Gastroesophageal sphincter (tissue), 4 donors: Measurements from ENCODE around the gene PCBP4. TPM values are rescaled to one million over a fixed set of nuclear protein-coding genes. Genes with fewer than 3 reads are reported as not detected.
A peak's percentile ranks its signal among the peaks of the same experiment; 100 is the strongest.

ENCODE experiments used
- ATAC-seq: fragments of 150-250 bp; one replicate; pipeline ENCODE4 v1.9.1; 2016; ENCODE audit warnings: mild to moderate bottlenecking, moderate library complexity
- H3K27ac ChIP-seq, 4 donors: fragments of 200-600 bp; sonication (generic) in 3 of 4; 1 replicate in 3 of 4; 2 replicates in 1 of 4; pipeline ENCODE4 v1.5.1; 2016 to 2019
- H3K27me3 ChIP-seq: fragments of 200-600 bp; sonication (generic); one replicate; pipeline ENCODE4 v1.5.1; 2019
- H3K36me3 ChIP-seq, 2 donors: fragments of 200-600 bp; sonication (generic); one replicate each; pipeline ENCODE4 v1.5.1; 2019; ENCODE audit warnings: control low read depth in 1 of 2
- H3K4me1 ChIP-seq, 3 donors: fragments of 200-600 bp; sonication (generic); 1 replicate in 2 of 3; 2 replicates in 1 of 3; pipeline ENCODE4 v1.5.1; 2016 to 2019; ENCODE audit warnings: control low read depth in 2 of 3
- H3K4me3 ChIP-seq, 2 donors: fragments of 200-600 bp; sonication (generic); one replicate each; pipeline ENCODE4 v1.5.1; 2019; ENCODE audit warnings: mild to moderate bottlenecking in 1 of 2, moderate library complexity in 1 of 2
- H3K9me3 ChIP-seq, 3 donors: fragments of 200-600 bp; sonication (generic); one replicate each; pipeline ENCODE4 v1.5.1; 2017 to 2019; ENCODE audit warnings: control low read depth in 2 of 3
- EP300 ChIP-seq: sonication (generic); formaldehyde crosslinking; IDR thresholded peaks from one replicate; pipeline ENCODE4 v1.6.1; 2017; ENCODE audit warnings: antibody characterized with exemption, mild to moderate bottlenecking
- POLR2A ChIP-seq, 2 donors: fragments of 450-650 bp; IDR thresholded peaks; one replicate each; pipeline ENCODE4 v1.6.1; 2017; ENCODE audit warnings: antibody characterized with exemption in 2 of 2, mild to moderate bottlenecking in 2 of 2, moderate library complexity in 1 of 2
- POLR2AphosphoS5 ChIP-seq: sonication (generic); formaldehyde crosslinking; IDR thresholded peaks from one replicate; pipeline ENCODE4 v1.6.1; 2017; ENCODE audit warnings: antibody characterized with exemption
- WGBS, 2 donors: methylation state at CpG; one replicate each; pipeline ENCODE4 v1.1.5; 2018; ENCODE audit warnings: low coverage in 1 of 2; 5-methylcytosine and 5-hydroxymethylcytosine counted together
- total RNA-seq, 4 donors: library from RNA; depleted of rRNA; stranded (reverse); fragments of >200 nt; gene quantifications; one replicate each; pipeline ENCODE4 v1.1.0, GENCODE V29; 2016
- TF ChIP-seq, protein P1 (sequence below), 4 experiments: fragments of 200-600 bp in 2 of 4; fragments of 450-650 bp in 2 of 4; sonication (generic) in 1 of 4; IDR thresholded peaks; one replicate each; pipeline ENCODE4 v1.5.1; 2017 to 2019; ENCODE audit warnings: antibody characterized with exemption in 4 of 4, mild to moderate bottlenecking in 2 of 4, moderate library complexity in 2 of 4

PCBP4 gene
- total RNA-seq, 4 donors from 2014 or later, result 80.7 to 335 (median 186) TPM

DNA sequence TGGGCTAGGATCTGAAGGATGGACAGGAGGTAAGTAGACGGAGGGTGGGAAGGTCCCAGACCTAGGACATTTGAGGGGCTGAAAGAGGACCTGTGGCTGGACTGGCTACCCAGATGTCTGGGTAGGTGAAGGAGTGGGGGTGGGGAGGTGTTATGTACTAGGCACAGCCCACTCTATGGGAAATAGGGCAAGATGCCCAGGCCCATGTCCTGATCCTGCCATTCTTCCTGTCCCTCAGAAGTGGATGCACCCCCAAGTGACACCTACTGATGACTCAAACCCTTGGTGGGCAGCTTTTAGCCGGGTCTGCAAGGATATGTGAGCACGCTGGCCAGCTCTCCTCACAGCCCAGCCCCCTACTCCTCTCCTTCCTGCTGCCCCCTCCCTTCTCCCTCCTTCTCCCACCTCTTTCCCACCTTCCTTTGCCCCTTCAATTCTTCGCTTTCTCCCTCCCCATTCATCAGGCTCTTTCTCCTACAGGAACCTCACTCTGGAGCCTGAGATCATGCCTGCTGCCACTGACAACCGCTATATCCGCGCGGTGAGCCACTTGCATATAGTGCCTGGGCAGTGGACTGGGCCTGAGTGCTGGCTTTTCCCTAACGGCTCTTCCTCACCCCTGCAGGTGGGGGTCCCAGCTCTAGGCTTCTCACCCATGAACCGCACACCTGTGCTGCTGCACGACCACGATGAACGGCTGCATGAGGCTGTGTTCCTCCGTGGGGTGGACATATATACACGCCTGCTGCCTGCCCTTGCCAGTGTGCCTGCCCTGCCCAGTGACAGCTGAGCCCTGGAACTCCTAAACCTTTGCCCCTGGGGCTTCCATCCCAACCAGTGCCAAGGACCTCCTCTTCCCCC is 21.3 kb upstream of the PCBP4 start:
- Histone ChIP-seq H3K9me3 (no peaks in the 10 kb centered on the region), H3K4me3 (no peak overlapping the region), H3K4me1 (peaks cover 0 to 43% (median 7%) of the 10 kb centered on the region in 3 donors), H3K27me3 (no peaks in the 10 kb centered on the region), H3K27ac (peak overlapping the region in 1 of 4 donors; percentile 54), H3K36me3 (peaks cover 0 to 25% of the 10 kb centered on the region in 2 donors)
- no peak for ATAC-seq
- TF ChIP-seq, protein P1, sequence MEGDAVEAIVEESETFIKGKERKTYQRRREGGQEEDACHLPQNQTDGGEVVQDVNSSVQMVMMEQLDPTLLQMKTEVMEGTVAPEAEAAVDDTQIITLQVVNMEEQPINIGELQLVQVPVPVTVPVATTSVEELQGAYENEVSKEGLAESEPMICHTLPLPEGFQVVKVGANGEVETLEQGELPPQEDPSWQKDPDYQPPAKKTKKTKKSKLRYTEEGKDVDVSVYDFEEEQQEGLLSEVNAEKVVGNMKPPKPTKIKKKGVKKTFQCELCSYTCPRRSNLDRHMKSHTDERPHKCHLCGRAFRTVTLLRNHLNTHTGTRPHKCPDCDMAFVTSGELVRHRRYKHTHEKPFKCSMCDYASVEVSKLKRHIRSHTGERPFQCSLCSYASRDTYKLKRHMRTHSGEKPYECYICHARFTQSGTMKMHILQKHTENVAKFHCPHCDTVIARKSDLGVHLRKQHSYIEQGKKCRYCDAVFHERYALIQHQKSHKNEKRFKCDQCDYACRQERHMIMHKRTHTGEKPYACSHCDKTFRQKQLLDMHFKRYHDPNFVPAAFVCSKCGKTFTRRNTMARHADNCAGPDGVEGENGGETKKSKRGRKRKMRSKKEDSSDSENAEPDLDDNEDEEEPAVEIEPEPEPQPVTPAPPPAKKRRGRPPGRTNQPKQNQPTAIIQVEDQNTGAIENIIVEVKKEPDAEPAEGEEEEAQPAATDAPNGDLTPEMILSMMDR (IDR thresholded peaks at IDR 0.05), result no peak
- TF ChIP-seq POLR2AphosphoS5 (no peak), POLR2A (IDR thresholded peaks at IDR 0.05) (no peak), EP300 (no peak)
- WGBS, 2 donors, result 71 to 76% methylated on average over 12 to 14 of the region's 15 CpGs

DNA sequence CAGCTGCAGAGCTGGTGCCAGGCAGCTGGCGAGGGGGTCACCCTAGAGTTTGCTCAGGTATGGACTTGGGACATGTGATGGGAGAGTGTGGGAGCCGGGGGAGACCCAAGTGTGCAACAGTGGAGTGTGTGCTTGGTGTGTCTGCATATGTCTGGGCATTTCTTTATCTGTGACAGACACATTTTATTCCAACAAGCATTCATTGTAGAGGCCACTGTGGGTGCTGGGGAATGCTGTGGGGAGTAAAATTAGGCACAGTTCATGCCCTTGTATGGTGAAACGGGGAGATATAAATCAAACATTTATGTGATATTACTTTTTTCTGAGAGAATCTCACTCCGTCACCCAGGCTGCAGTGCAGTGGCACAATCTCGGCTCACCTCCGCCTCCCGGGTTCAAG is 20.3 kb upstream of the PCBP4 start:
- Histone ChIP-seq H3K27ac (no peak overlapping the region), H3K36me3 (peaks cover 0 to 16% of the 10 kb centered on the region in 2 donors), H3K4me1 (peaks cover 0 to 44% (median 9%) of the 10 kb centered on the region in 3 donors), H3K4me3 (no peak overlapping the region), H3K27me3 (no peaks in the 10 kb centered on the region), H3K9me3 (no peaks in the 10 kb centered on the region)
- 85 to 100% methylated on average over 2 to 6 of the region's 7 CpGs for WGBS, 2 donors
- ATAC-seq, result no peak
- TF ChIP-seq, protein P1 (IDR thresholded peaks at IDR 0.05), result no peak
- TF ChIP-seq EP300 (no peak), POLR2AphosphoS5 (no peak), POLR2A (IDR thresholded peaks at IDR 0.05) (no peak)

DNA sequence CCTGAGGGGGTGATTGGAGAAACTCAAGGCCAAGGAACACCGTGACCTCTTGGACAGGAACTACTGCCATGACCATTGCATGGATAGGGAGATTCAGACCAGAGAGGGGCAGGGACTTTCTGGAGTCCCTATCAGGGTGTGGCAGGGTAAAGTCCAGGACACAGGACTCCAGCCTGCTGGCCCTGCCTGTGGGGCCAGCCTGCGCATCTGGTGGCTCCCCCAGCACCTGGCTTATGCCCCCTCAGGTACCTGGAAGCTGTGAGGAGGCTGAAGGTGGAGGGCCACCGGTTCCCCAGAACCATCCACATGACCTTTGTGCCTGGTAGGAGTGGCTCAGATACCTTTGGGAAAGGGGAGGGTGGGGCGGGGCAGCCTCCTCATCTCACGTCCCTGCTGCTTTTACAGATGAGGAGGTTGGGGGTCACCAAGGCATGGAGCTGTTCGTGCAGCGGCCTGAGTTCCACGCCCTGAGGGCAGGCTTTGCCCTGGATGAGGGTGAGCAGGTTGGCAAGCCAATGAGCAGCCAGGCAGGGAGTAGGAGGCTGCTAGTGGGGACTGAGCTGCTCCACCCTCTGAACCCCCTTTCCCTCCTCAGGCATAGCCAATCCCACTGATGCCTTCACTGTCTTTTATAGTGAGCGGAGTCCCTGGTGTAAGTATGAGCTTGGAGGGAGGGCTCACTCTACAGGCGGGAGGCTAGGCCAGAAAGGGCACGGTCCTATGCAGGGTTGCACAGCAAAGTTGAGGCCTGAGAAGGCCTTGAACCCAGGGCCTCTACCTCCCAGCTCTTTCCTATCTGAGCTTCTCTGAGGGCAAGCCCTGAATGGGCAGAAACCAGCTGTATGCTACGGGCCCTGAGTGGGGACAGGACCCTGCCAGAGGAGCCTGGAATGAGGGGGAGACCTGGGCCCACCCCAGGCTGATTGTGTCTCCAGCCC is 19.0 kb upstream of the PCBP4 start:
- WGBS, 2 donors, result 100% methylated on average over 1 of the region's 12 CpGs; no CpG with 5 or more reads in 1 of the 2 donors
- Histone ChIP-seq H3K4me1 (peaks cover 0 to 50% (median 16%) of the 10 kb centered on the region in 3 donors), H3K36me3 (peaks cover 0 to 3% of the 10 kb centered on the region in 2 donors), H3K9me3 (no peaks in the 10 kb centered on the region), H3K27me3 (no peaks in the 10 kb centered on the region), H3K27ac (no peak overlapping the region), H3K4me3 (no peak overlapping the region)
- ATAC-seq, result no peak
- TF ChIP-seq, protein P1 (IDR thresholded peaks at IDR 0.05), result no peak
- TF ChIP-seq POLR2A (IDR thresholded peaks at IDR 0.05) (no peak), EP300 (no peak), POLR2AphosphoS5 (no peak)

DNA sequence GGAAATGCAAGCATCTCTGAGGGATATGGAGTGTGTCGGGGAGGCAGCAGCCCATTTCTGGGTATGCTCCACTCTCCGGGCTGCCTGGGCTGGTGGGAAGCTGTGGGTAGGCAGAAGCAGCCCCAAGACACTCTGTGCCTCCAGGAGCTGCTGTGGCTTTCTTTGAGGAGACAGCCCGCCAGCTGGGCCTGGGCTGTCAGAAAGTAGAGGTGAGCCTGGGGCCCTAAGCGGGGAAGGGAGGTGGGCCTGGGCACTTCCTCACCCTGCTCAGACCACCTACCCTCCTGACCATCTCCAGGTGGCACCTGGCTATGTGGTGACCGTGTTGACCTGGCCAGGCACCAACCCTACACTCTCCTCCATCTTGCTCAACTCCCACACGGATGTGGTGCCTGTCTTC is 17.8 kb upstream of the PCBP4 start:
- Histone ChIP-seq H3K4me3 (no peak overlapping the region), H3K9me3 (no peaks in the 10 kb centered on the region), H3K36me3 (peaks cover 0 to 10% of the 10 kb centered on the region in 2 donors), H3K27me3 (no peaks in the 10 kb centered on the region), H3K4me1 (peaks cover 0 to 48% (median 16%) of the 10 kb centered on the region in 3 donors), H3K27ac (peak overlapping the region in 1 of 4 donors; percentile 1)
- ATAC-seq, result no peak
- 86 to 100% methylated on average over 1 to 2 of the region's 6 CpGs for WGBS, 2 donors
- TF ChIP-seq EP300 (no peak), POLR2A (IDR thresholded peaks at IDR 0.05) (no peak), POLR2AphosphoS5 (no peak)
- TF ChIP-seq, protein P1 (IDR thresholded peaks at IDR 0.05), result no peak
